Stomach (tissue), 19 donors: ENCODE data around the gene CBR3. TPM values are rescaled to one million over a fixed set of nuclear protein-coding genes. Genes with fewer than 3 reads are reported as not detected.

ENCODE experiments used
- DNase-seq, 2 donors: peaks; one replicate each; pipeline versions ENCODE4 v3.0.0 to v3.0.0-alpha.2; 2013 to 2019
- H3K27ac ChIP-seq, 5 donors: fragments of 200-600 bp in 4 of 5; sonication (generic) in 4 of 5; one replicate each; pipeline ENCODE4 v1.5.1; 2013 to 2019; ENCODE audit warnings: mild to moderate bottlenecking in 1 of 5, moderate library complexity in 1 of 5
- H3K27me3 ChIP-seq, 3 donors: fragments of 200-600 bp; sonication (generic); one replicate each; pipeline ENCODE4 v1.5.1; 2017 to 2019; ENCODE audit warnings: mixed run types in 1 of 3
- H3K36me3 ChIP-seq, 4 donors: fragments of 200-600 bp; sonication (generic); 1 replicate in 3 of 4; 2 replicates in 1 of 4; pipeline ENCODE4 v1.5.1; 2016 to 2019
- H3K4me1 ChIP-seq, 4 donors: fragments of 200-600 bp; sonication (generic); one replicate each; pipeline ENCODE4 v1.5.1; 2016 to 2019
- H3K4me3 ChIP-seq, 4 donors: fragments of 200-600 bp; sonication (generic) in 3 of 4; one replicate each; pipeline ENCODE4 v1.5.1; 2016 to 2019; ENCODE audit warnings: mild to moderate bottlenecking in 1 of 4
- H3K9me3 ChIP-seq, 4 donors: fragments of 200-600 bp; sonication (generic); one replicate each; pipeline ENCODE4 v1.5.1; 2016 to 2019
- EP300 ChIP-seq: sonication (generic); formaldehyde crosslinking; IDR thresholded peaks from one replicate; pipeline ENCODE4 v1.6.1; 2017; ENCODE audit warnings: antibody characterized with exemption
- POLR2A ChIP-seq, 4 donors: fragments of 450-650 bp; IDR thresholded peaks; one replicate each; pipeline ENCODE4 v1.6.1; 2016; ENCODE audit warnings: antibody characterized with exemption in 4 of 4, control low read depth in 2 of 4, mild to moderate bottlenecking in 1 of 4, moderate library complexity in 1 of 4
- POLR2AphosphoS5 ChIP-seq, 3 donors: sonication (generic); formaldehyde crosslinking; IDR thresholded peaks; one replicate each; pipeline ENCODE4 v1.6.1; 2016; ENCODE audit warnings: antibody characterized with exemption in 3 of 3
- WGBS, 5 donors: extraction: QIAGEN DNeasy Blood & Tissue Kit in 3 of 5; methylation state at CpG; one replicate each; pipeline versions ENCODE4 v1.1.5 to v1.1.7; 2013 to 2018; 5-methylcytosine and 5-hydroxymethylcytosine counted together
- intact Hi-C: fragments of 100-400 bp; cut with DNase I; formaldehyde crosslinking; loops from one replicate; pipeline ENCODE4 v1.15.1; 2023; ENCODE audit warnings: low total_unique reads
- long read RNA-seq, 10 donors: transcript quantifications; one replicate each; lab custom pipeline, GENCODE V29; 2026
- polyA plus RNA-seq, 3 donors: library from polyadenylated mRNA; stranded (reverse); fragments of 200-250 nt; gene quantifications; one replicate each; pipeline ENCODE4 v1.2.3, GENCODE V29; 2013
- total RNA-seq, 5 donors: library from RNA; depleted of rRNA; stranded (reverse); fragments of >200 nt; gene quantifications; one replicate each; pipeline versions ENCODE4 v1.1.0 to v1.2.3, GENCODE V29; 2014 to 2016
- TF ChIP-seq, protein P1 (sequence below), 7 experiments: fragments of 450-650 bp in 4 of 7; fragments of 200-600 bp in 3 of 7; sonication (generic) in 3 of 7; IDR thresholded peaks; one replicate each; pipeline ENCODE4 v1.5.1; 2016 to 2019; ENCODE audit warnings: antibody characterized with exemption in 7 of 7, control low read depth in 2 of 7, mild to moderate bottlenecking in 1 of 7
- donor health status: healthy with polysubstance abuse.
- donor health status: Bipolar disorder and iron deficiency.
- donor health status: healthy.

CBR3 gene
- total RNA-seq, result 10 to 100 TPM in 1 of 5 donors, 1 to 10 TPM in 2, not detected in 2; 1.1 to 10.7 (median 4.7) TPM
- 10 to 100 TPM in 1 of 3 donors, 1 to 10 TPM in 2; 4.4 to 32.8 (median 6.4) TPM for polyA plus RNA-seq
- long read RNA-seq, donor 1, partial matches to known transcripts, result 0 of 1 reads
- long read RNA-seq, donor 1, other reads (novel, unspliced or antisense), result 0 of 1 reads
- long read RNA-seq, donor 2, partial matches to known transcripts, result 0 of 1 reads
- long read RNA-seq, donor 2, other reads (novel, unspliced or antisense), result 0 of 1 reads
- long read RNA-seq, donor 3, partial matches to known transcripts, result 0 of 1 reads
- long read RNA-seq, donor 3, other reads (novel, unspliced or antisense), result 0 of 1 reads
- long read RNA-seq, donor 4, result 0 reads
- long read RNA-seq, donor 5, partial matches to known transcripts, result 0 of 1 reads
- long read RNA-seq, donor 5, other reads (novel, unspliced or antisense), result 0 of 1 reads
- long read RNA-seq, donor 6, partial matches to known transcripts, result 0 of 2 reads
- long read RNA-seq, donor 6, other reads (novel, unspliced or antisense), result 0 of 2 reads
- long read RNA-seq, donor 7, partial matches to known transcripts, result 0 of 4 reads
- long read RNA-seq, donor 7, other reads (novel, unspliced or antisense), result 0 of 4 reads
- long read RNA-seq, donor 8, partial matches to known transcripts, result 0 of 3 reads
- long read RNA-seq, donor 8, other reads (novel, unspliced or antisense), result 0 of 3 reads
- long read RNA-seq, donor 9, partial matches to known transcripts, result 0 of 3 reads
- long read RNA-seq, donor 9, other reads (novel, unspliced or antisense), result 0 of 3 reads
- long read RNA-seq, donor 10, partial matches to known transcripts, result 0 of 1 reads
- long read RNA-seq, donor 10, other reads (novel, unspliced or antisense), result 0 of 1 reads

DNA sequence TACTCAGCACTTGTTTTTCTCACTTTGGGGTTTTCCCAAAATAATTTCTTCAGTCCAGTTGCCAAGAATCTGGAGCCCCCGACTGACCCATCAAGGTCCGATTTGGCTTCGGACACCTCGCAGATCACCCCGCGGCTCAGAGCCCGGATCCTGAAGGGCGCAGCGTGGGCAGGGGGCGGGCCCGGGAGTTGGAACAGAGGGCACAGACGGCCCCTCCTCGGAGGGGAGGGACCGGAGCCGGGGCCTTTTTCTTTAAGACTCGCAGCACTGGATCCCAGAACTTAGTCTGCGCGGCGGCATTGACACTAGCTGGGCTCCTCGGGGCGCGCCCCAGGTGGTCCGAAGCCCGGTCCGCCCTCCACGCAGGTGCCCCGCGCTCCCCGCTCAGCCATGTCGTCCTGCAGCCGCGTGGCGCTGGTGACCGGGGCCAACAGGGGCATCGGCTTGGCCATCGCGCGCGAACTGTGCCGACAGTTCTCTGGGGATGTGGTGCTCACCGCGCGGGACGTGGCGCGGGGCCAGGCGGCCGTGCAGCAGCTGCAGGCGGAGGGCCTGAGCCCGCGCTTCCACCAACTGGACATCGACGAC, at the start of gene CBR3:
Gene CBR3, plus strand, starts transcription at position 277 of the 588 bp plus-strand sequence. Its CDS starts 114 bp downstream, at position 391.
- TF ChIP-seq POLR2A (IDR thresholded peaks at IDR 0.05), result no peak
- TF ChIP-seq, protein P1, sequence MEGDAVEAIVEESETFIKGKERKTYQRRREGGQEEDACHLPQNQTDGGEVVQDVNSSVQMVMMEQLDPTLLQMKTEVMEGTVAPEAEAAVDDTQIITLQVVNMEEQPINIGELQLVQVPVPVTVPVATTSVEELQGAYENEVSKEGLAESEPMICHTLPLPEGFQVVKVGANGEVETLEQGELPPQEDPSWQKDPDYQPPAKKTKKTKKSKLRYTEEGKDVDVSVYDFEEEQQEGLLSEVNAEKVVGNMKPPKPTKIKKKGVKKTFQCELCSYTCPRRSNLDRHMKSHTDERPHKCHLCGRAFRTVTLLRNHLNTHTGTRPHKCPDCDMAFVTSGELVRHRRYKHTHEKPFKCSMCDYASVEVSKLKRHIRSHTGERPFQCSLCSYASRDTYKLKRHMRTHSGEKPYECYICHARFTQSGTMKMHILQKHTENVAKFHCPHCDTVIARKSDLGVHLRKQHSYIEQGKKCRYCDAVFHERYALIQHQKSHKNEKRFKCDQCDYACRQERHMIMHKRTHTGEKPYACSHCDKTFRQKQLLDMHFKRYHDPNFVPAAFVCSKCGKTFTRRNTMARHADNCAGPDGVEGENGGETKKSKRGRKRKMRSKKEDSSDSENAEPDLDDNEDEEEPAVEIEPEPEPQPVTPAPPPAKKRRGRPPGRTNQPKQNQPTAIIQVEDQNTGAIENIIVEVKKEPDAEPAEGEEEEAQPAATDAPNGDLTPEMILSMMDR (IDR thresholded peaks at IDR 0.05), result no peak
- TF ChIP-seq EP300, result no peak
- no peak for TF ChIP-seq POLR2AphosphoS5 (IDR thresholded peaks at IDR 0.05)
- intact Hi-C loops, result no loop called here
- Histone ChIP-seq H3K9me3 (no peaks in the 10 kb centered on the region), H3K4me3 (peak within 1 kb of the TSS; percentile 60 to 74 (median 68)), H3K36me3 (peaks cover 0 to 6% (median under 1%) of the 10 kb centered on the region in 4 donors), H3K4me1 (peaks cover 23 to 44% (median 39%) of the 10 kb centered on the region in 4 donors), H3K27me3 (peaks cover 0 to 4% (median 0%) of the 10 kb centered on the region in 3 donors), H3K27ac (peak within 1 kb of the TSS; percentile 81 to 90 (median 84))
- peak; percentile 48 to 74 for DNase-seq
- WGBS, 5 donors, result 0% methylated on average over 30 to 53 of the region's 53 CpGs

DNA sequence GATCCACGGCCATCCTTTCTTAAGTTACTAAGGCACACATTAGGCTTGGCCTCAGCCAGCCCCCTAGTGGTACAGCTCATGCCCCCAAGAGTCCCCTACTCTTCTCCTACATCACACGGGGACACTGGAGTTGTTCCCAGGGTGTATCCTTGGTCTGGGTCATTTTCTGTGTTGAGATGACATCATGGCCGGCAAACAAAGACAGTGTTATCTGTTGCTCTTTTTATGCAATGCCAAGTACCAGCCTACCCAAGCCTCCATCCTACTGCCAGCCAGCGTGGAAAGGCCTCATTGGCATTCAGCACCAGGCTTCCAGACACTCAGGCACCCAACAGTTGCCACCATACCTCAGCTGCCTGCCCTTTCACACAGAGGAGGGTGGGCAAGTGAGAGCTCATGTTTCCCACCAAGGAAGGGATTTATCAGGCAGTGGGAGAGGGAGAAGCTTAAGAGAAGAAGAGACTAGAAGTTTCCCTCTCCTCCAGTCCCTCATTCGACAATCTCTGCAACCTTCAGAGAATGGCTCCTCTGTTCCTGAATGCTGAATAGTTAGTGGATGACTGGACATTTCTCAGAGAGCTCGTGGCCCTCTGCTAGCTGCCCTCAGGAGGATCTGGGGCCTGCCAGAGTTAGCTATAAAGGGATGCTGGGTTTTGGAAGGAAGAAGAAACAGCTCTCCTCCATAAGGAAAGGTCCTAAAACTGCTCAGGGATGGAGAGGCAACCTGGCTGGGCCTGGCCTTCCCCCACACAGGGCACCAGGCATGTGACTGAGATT, 47.3 kb upstream of the CBR3 start:
- intact Hi-C loops, result no loop called here
- 62 to 70% (median 68%) methylated on average over 6 of the region's 6 CpGs for WGBS, 5 donors
- Histone ChIP-seq H3K4me3 (no peak overlapping the region), H3K9me3 (no peaks in the 10 kb centered on the region), H3K27ac (no peak overlapping the region), H3K4me1 (no peaks in the 10 kb centered on the region), H3K36me3 (no peaks in the 10 kb centered on the region), H3K27me3 (no peaks in the 10 kb centered on the region)
- DNase-seq, result no peak
- TF ChIP-seq EP300, result no peak
- TF ChIP-seq, protein P1 (IDR thresholded peaks at IDR 0.05), result no peak
- TF ChIP-seq POLR2A (IDR thresholded peaks at IDR 0.05), result no peak
- TF ChIP-seq POLR2AphosphoS5 (IDR thresholded peaks at IDR 0.05), result no peak

DNA sequence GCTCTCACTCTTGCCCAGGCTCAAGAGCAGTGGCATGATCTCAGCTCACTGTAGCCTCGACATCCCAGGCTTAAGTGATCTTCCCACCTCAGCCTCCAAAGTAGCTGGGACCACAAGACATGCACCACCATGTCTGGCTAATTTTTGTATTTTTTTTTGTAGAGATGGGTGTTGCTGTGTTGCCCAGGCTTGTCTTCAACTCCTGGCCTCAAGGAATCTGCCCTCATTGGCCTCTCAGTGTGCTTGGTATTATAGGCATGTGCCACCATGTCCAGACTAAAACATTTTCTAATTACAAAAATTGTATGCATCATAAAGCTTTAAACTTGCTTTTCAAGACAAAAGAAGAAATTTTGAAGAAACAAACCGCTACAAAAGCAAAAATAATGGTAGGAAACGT, 44.9 kb upstream of the CBR3 start:
- TF ChIP-seq POLR2AphosphoS5 (IDR thresholded peaks at IDR 0.05), result no peak
- TF ChIP-seq EP300, result no peak
- TF ChIP-seq, protein P1 (IDR thresholded peaks at IDR 0.05), result no peak
- TF ChIP-seq POLR2A (IDR thresholded peaks at IDR 0.05), result no peak
- WGBS, 5 donors, result 75 to 95% (median 93%) methylated on average over 3 of the region's 3 CpGs
- Histone ChIP-seq H3K4me1 (no peaks in the 10 kb centered on the region), H3K36me3 (no peaks in the 10 kb centered on the region), H3K9me3 (peaks cover 0 to 17% (median 8%) of the 10 kb centered on the region in 4 donors), H3K27ac (no peak overlapping the region), H3K4me3 (no peak overlapping the region), H3K27me3 (no peaks in the 10 kb centered on the region)
- intact Hi-C loops, result no loop called here
- DNase-seq, result no peak
